Measurements from ENCODE around the gene DNAJC5.

DNA sequence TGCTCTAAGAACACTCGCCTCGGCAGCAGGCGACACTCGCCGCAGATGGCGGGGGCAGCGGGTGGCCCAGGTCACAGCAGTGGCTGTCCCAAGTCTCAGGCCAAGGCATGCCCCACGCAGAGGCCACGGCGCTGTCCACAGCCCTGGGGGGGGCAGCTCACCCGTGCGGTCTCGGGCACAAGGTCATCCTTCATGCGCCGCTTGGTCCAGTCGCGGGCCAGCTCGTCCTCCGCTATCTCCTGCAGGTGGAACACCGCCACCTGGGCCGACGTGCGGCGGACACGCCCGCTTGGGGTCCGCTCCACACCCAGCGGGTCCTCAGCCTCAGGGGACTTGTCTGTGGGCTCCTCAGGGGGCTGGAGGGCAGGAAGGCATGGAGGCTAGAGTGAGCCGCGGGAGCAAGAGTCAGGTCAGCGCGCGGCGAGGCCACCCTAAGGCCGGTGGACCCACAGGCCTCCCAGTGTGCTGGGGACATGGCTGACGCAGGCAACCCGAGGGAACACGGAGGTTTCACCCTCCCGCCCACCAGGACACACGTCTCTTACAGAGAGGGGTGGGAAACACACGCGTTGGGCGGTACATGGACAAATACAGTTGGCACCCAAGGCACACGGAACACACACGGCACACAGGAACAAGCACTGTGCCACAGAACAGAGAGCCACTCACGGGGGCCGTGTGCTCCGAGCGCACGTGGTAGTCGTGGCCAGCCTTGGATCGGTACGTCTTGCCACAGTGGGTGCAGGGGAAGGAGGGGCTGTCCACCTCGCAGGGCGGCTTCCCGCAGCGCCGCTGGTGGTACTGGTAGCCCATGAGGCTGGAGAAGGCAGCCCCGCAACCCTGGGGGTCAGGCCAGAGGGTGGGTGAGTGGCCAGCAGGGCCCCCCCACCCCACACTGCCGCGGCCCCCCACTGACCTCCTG is 67.8 kb downstream of the DNAJC5 start:
- TF ChIP-seq, protein P1, sequence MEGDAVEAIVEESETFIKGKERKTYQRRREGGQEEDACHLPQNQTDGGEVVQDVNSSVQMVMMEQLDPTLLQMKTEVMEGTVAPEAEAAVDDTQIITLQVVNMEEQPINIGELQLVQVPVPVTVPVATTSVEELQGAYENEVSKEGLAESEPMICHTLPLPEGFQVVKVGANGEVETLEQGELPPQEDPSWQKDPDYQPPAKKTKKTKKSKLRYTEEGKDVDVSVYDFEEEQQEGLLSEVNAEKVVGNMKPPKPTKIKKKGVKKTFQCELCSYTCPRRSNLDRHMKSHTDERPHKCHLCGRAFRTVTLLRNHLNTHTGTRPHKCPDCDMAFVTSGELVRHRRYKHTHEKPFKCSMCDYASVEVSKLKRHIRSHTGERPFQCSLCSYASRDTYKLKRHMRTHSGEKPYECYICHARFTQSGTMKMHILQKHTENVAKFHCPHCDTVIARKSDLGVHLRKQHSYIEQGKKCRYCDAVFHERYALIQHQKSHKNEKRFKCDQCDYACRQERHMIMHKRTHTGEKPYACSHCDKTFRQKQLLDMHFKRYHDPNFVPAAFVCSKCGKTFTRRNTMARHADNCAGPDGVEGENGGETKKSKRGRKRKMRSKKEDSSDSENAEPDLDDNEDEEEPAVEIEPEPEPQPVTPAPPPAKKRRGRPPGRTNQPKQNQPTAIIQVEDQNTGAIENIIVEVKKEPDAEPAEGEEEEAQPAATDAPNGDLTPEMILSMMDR (IDR thresholded peaks at IDR 0.05; ENCODE audit: low read depth, low read length, poor library complexity, severe bottlenecking), result no peak
- TF ChIP-seq EZH2phosphoT487 (IDR thresholded peaks at IDR 0.05; ENCODE audit: borderline replicate concordance, low read length), result no peak

All from DOHH2 (cell line).